ENCODE data around the gene TFEB.

Gene TFEB

GRCh38 chr6:41724228-41724580 lies 11.2 kb downstream of the TFEB start:
- DNase-seq (ENCODE audit: low read depth in 1 of 2, low spot score in 1 of 2), result no peak

- DNase-seq (ENCODE audit: low read depth in 1 of 2, low spot score in 1 of 2), result no peak
Observed at GRCh38 chr6:41723530-41724227, 11.7 kb downstream of the TFEB start.

- DNase-seq (ENCODE audit: low read depth in 1 of 2, low spot score in 1 of 2), result no peak
Observed at GRCh38 chr6:41722969-41723529, 12.4 kb downstream of the TFEB start.

- no peak for DNase-seq (ENCODE audit: low read depth in 1 of 2, low spot score in 1 of 2)
Observed at GRCh38 chr6:41721414-41721813, 14.0 kb downstream of the TFEB start.

- no peak for DNase-seq (ENCODE audit: low read depth in 1 of 2, low spot score in 1 of 2)
Observed at GRCh38 chr6:41720783-41721182, 14.6 kb downstream of the TFEB start.

- no peak for DNase-seq (ENCODE audit: low read depth in 1 of 2, low spot score in 1 of 2)
Observed at GRCh38 chr6:41720262-41720620, 15.2 kb downstream of the TFEB start.

GRCh38 chr6:41719436-41720261 lies 15.8 kb downstream of the TFEB start:
- no peak for DNase-seq (ENCODE audit: low read depth in 1 of 2, low spot score in 1 of 2)

- no peak for DNase-seq (ENCODE audit: low read depth in 1 of 2, low spot score in 1 of 2)
Observed at GRCh38 chr6:41718828-41719227, 16.6 kb downstream of the TFEB start.

- no peak for DNase-seq (ENCODE audit: low read depth in 1 of 2, low spot score in 1 of 2)
Observed at GRCh38 chr6:41717392-41717736, 18.0 kb downstream of the TFEB start.

GRCh38 chr6:41716516-41717391 lies 18.7 kb downstream of the TFEB start:
- DNase-seq (ENCODE audit: low read depth in 1 of 2, low spot score in 1 of 2), result no peak

- DNase-seq (ENCODE audit: low read depth in 1 of 2, low spot score in 1 of 2), result no peak
Observed at GRCh38 chr6:41715795-41716515, 19.5 kb downstream of the TFEB start.

GRCh38 chr6:41714556-41715273 lies 20.7 kb downstream of the TFEB start:
- no peak for DNase-seq (ENCODE audit: low read depth in 1 of 2, low spot score in 1 of 2)

- DNase-seq (ENCODE audit: low read depth in 1 of 2, low spot score in 1 of 2), result no peak
Observed at GRCh38 chr6:41713650-41714291, 21.6 kb downstream of the TFEB start.

- DNase-seq (ENCODE audit: low read depth in 1 of 2, low spot score in 1 of 2), result no peak
Observed at GRCh38 chr6:41713159-41713649, 22.2 kb downstream of the TFEB start.

- no peak for DNase-seq (ENCODE audit: low read depth in 1 of 2, low spot score in 1 of 2)
Observed at GRCh38 chr6:41712651-41713103, 22.7 kb downstream of the TFEB start.

- no peak for DNase-seq (ENCODE audit: low read depth in 1 of 2, low spot score in 1 of 2)
Observed at GRCh38 chr6:41711323-41712038, 23.9 kb downstream of the TFEB start.

- no peak for DNase-seq (ENCODE audit: low read depth in 1 of 2, low spot score in 1 of 2)
Observed at GRCh38 chr6:41709375-41709774, 26.0 kb downstream of the TFEB start.

- DNase-seq (ENCODE audit: low read depth in 1 of 2, low spot score in 1 of 2), result no peak
Observed at GRCh38 chr6:41708856-41709255, 26.6 kb downstream of the TFEB start.

Measured in stimulated activated CD4-positive, alpha-beta T cell treated with anti-CD3 and anti-CD28 coated beads, Interleukin-15, amount 100 ng/mL, for 1 hour (primary cell).